Stimulated activated CD8-positive, alpha-beta memory T cell treated with anti-CD3 and anti-CD28 coated beads, Interleukin-12 subunit alpha, Interleukin-12 subunit beta, amount 100 ng/mL, for 4 hours (primary cell): Measurements from ENCODE around the gene RPL18A.

ENCODE experiments used
- DNase-seq: peaks from one replicate; pipeline ENCODE4 v3.0.0-alpha.2; 2020; ENCODE audit warnings: low read depth

RPL18A gene

GRCh38 chr19:17859533-17860330 lies at the start of gene RPL18A:
RPL18A (plus strand) TSS chr19:17859910; CDS start chr19:17859957, 47 bp downstream.
- DNase-seq: peak; percentile 99

- DNase-seq: no peak
Measured at GRCh38 chr19:17811103-17811502, 48.6 kb upstream of the RPL18A start.

- no peak for DNase-seq
Measured at GRCh38 chr19:17811681-17812080, 48.0 kb upstream of the RPL18A start.

DNA sequence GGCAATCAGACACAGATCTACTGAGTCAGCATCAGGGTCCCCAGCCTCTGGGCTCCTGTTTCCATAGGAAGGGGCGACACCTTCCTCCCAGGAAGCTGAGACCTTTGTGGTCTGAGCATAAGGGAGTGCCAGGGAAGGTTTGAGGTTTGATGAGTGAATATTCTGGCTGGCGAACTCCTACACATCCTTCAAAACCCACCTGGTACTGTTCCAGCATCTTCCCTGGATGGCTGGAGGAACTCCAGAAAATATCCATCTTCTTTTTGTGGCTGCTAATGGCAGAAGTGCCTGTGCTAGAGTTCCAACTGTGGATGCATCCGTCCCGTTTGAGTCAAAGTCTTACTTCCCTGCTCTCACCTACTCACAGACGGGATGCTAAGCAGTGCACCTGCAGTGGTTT lies 47.6 kb upstream of the RPL18A start:
- no peak for DNase-seq

DNA sequence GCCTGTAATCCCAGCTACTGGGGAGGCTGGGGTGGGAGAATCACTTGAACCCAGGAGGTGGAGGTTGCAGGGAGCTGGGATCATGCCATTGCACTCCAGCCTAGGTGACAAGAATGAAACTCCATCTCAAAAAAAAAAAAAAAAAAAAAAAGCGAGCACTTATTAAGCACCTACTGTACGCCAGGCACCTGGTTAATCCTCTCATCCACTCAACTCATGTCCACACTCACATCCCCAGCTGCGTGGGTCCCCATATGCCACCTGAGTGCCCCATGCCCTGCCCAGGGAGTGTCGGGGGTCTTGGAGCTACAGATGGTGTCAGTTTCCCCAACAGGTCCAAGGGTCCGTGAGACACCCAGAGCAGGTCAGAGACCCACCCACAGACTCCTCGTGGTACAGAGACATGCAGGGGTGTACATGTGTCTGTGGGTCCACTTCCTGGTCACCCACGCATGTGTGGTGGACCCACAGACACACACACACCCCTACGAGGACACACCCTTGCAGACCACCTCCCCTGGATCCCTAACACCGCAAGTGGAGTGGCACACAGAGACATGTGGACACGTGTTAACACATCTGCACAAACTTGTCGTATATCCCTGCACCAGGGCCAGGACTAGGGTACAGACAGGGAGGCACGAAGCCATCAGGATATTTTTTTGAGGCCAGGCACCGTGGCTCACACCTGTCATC lies 41.9 kb upstream of the RPL18A start:
- DNase-seq: no peak

GRCh38 chr19:17821190-17821589 lies 38.5 kb upstream of the RPL18A start, which contains the start of gene INSL3:
INSL3 (minus strand) TSS chr19:17821519; CDS start chr19:17821506, 13 bp downstream.
- no peak for DNase-seq

GRCh38 chr19:17824339-17824738 lies 35.4 kb upstream of the RPL18A start:
- DNase-seq: no peak

GRCh38 chr19:17826508-17827056 lies 33.1 kb upstream of the RPL18A start:
- no peak for DNase-seq

- no peak for DNase-seq
Measured at GRCh38 chr19:17829855-17830566, 29.7 kb upstream of the RPL18A start.

DNA sequence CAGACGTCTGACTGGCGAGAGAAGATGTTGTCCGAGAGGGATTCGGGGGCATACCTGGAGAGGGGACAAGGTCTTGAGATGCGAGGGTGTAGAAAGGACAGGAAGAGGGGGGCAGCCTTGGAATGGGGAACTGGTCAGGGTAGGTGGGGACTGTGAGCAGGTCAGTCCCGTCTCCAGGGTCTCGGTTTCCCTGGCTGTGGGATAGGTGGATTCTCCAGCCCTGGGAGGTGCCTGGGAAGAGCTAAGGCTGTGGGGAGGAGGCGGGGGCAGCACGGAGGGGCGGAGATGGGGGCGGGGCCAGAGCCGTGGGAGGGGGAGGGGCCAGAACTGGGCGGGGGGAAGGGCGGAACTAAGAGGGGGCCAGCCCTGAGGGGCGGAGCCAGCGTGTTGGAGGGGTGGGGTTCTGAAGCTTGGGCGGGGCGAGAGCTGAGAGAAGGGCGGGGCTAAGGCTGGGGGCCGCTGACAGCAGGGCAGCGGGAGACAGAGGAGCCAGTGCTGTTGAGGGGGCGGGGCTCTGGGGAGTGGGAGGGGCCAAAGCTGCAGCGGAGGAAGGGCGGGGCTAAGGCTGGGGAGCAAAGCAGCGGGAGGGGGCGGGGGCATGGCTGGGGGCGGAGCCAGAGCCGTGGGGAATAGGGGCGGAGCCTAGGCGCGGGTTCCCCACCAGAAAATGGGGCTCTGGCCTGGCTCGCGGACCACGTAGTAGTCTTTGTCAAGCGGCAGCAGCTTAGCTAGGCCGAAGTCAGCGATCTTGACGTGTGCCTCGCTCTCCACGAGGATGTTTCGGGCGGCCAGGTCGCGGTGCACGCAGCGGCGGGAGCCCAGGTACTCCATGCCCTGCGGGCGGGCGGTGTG lies 28.9 kb upstream of the RPL18A start:
- DNase-seq: no peak

- no peak for DNase-seq
Measured at GRCh38 chr19:17831419-17831888, 28.3 kb upstream of the RPL18A start.

GRCh38 chr19:17832443-17833208 lies 27.1 kb upstream of the RPL18A start:
- DNase-seq: no peak

- DNase-seq: no peak
Measured at GRCh38 chr19:17834350-17835181, 25.1 kb upstream of the RPL18A start.

GRCh38 chr19:17835182-17836006 lies 24.3 kb upstream of the RPL18A start:
- no peak for DNase-seq

- no peak for DNase-seq
Measured at GRCh38 chr19:17836530-17836929, 23.2 kb upstream of the RPL18A start.

- DNase-seq: no peak
Measured at GRCh38 chr19:17837972-17838371, 21.7 kb upstream of the RPL18A start.

DNA sequence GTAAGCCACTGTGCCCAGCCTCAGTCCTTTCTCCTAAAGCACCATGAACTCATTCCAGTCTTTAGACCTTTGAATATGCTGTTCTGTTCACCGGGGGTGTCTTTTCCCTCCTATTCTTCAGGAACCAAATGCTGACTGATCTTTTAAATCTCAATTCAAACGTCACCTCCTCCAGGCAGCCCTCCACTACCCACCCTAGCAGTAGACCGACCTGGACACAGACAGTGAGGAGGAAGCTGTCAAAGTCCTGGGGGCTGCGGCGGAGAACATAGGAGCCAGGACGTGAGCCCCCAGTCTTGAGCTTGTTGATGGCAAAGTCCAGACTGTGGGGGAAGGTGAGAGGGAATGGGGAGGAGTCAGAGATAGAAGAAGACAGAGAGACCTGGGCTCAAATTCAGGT lies 19.7 kb upstream of the RPL18A start:
- no peak for DNase-seq

DNA sequence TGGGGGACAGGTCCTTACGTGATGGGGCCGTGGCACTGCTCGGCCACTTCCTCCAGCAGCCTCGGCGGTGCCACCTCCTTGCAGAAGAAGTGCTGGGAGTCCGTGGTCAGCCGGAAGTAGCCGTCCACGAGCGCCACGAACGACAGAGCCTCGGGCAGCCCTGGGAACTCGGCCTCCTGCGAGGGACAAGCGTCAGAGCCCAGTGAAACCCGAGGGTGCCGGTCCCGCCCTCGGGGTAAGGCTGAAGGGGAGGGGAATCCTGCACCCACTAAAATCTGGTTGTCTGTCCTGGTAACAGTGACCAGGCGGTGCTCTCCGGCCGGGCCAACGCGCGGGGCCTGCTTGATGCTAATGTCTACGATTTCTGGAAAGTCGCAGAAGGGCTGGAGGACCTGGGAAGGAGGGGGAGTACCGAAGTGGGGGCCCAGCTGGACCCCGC lies 18.3 kb upstream of the RPL18A start:
- no peak for DNase-seq
